ENCODE measurements around the gene CACNA1C.

Gene CACNA1C

GRCh38 chr12:2242216-2242615, 189.4 kb downstream of the CACNA1C start:
- Histone ChIP-seq H3K9me3 (ENCODE audit: control insufficient read depth, low read length) (no peaks in the 10 kb centered on the region), H3K27me3 (ENCODE audit: control insufficient read depth, insufficient read depth, low read length) (no peaks in the 10 kb centered on the region), H3K4me1 (ENCODE audit: control insufficient read depth, insufficient read depth, low read length) (no peaks in the 10 kb centered on the region), H3K36me3 (ENCODE audit: control insufficient read depth, insufficient read depth, low read length) (no peaks in the 10 kb centered on the region), H3K4me3 (ENCODE audit: low read length) (no peak overlapping the region), H3K9ac (ENCODE audit: low read length) (no peak overlapping the region)

- Histone ChIP-seq H3K9me3 (ENCODE audit: control insufficient read depth, low read length) (no peaks in the 10 kb centered on the region), H3K4me1 (ENCODE audit: control insufficient read depth, insufficient read depth, low read length) (no peaks in the 10 kb centered on the region), H3K27me3 (ENCODE audit: control insufficient read depth, insufficient read depth, low read length) (no peaks in the 10 kb centered on the region), H3K36me3 (ENCODE audit: control insufficient read depth, insufficient read depth, low read length) (no peaks in the 10 kb centered on the region), H3K4me3 (ENCODE audit: low read length) (no peak overlapping the region), H3K9ac (ENCODE audit: low read length) (no peak overlapping the region)
Measured at GRCh38 chr12:2242816-2243215, 190.0 kb downstream of the CACNA1C start.

GRCh38 chr12:2243275-2243674, 190.5 kb downstream of the CACNA1C start:
- Histone ChIP-seq H3K36me3 (ENCODE audit: control insufficient read depth, insufficient read depth, low read length) (no peaks in the 10 kb centered on the region), H3K9ac (ENCODE audit: low read length) (no peak overlapping the region), H3K9me3 (ENCODE audit: control insufficient read depth, low read length) (no peaks in the 10 kb centered on the region), H3K4me1 (ENCODE audit: control insufficient read depth, insufficient read depth, low read length) (no peaks in the 10 kb centered on the region), H3K27me3 (ENCODE audit: control insufficient read depth, insufficient read depth, low read length) (no peaks in the 10 kb centered on the region), H3K4me3 (ENCODE audit: low read length) (no peak overlapping the region)

GRCh38 chr12:2244013-2244861, 191.4 kb downstream of the CACNA1C start:
- Histone ChIP-seq H3K36me3 (ENCODE audit: control insufficient read depth, insufficient read depth, low read length) (no peaks in the 10 kb centered on the region), H3K27me3 (ENCODE audit: control insufficient read depth, insufficient read depth, low read length) (no peaks in the 10 kb centered on the region), H3K9me3 (ENCODE audit: control insufficient read depth, low read length) (no peaks in the 10 kb centered on the region), H3K9ac (ENCODE audit: low read length) (no peak overlapping the region), H3K4me3 (ENCODE audit: low read length) (no peak overlapping the region), H3K4me1 (ENCODE audit: control insufficient read depth, insufficient read depth, low read length) (peaks cover 9% of the 10 kb centered on the region)

- H3K4me3 ChIP-seq (ENCODE audit: low read length), result no peak overlapping the region
- no peaks in the 10 kb centered on the region for H3K9me3 ChIP-seq (ENCODE audit: control insufficient read depth, low read length)
- peaks cover 9% of the 10 kb centered on the region for H3K4me1 ChIP-seq (ENCODE audit: control insufficient read depth, insufficient read depth, low read length)
- H3K27me3 ChIP-seq (ENCODE audit: control insufficient read depth, insufficient read depth, low read length), result no peaks in the 10 kb centered on the region
- H3K9ac ChIP-seq (ENCODE audit: low read length), result no peak overlapping the region
- no peaks in the 10 kb centered on the region for H3K36me3 ChIP-seq (ENCODE audit: control insufficient read depth, insufficient read depth, low read length)
Measured at GRCh38 chr12:2246358-2246757, 193.6 kb downstream of the CACNA1C start.

GRCh38 chr12:2247120-2247519, 194.3 kb downstream of the CACNA1C start:
- no peak overlapping the region for H3K9ac ChIP-seq (ENCODE audit: low read length)
- no peak overlapping the region for H3K4me3 ChIP-seq (ENCODE audit: low read length)
- peaks cover 9% of the 10 kb centered on the region for H3K4me1 ChIP-seq (ENCODE audit: control insufficient read depth, insufficient read depth, low read length)
- H3K27me3 ChIP-seq (ENCODE audit: control insufficient read depth, insufficient read depth, low read length), result no peaks in the 10 kb centered on the region
- H3K9me3 ChIP-seq (ENCODE audit: control insufficient read depth, low read length), result no peaks in the 10 kb centered on the region
- H3K36me3 ChIP-seq (ENCODE audit: control insufficient read depth, insufficient read depth, low read length), result no peaks in the 10 kb centered on the region

- no peaks in the 10 kb centered on the region for H3K27me3 ChIP-seq (ENCODE audit: control insufficient read depth, insufficient read depth, low read length)
- H3K4me3 ChIP-seq (ENCODE audit: low read length), result no peak overlapping the region
- H3K9ac ChIP-seq (ENCODE audit: low read length), result no peak overlapping the region
- no peaks in the 10 kb centered on the region for H3K9me3 ChIP-seq (ENCODE audit: control insufficient read depth, low read length)
- H3K4me1 ChIP-seq (ENCODE audit: control insufficient read depth, insufficient read depth, low read length), result peaks cover 9% of the 10 kb centered on the region
- H3K36me3 ChIP-seq (ENCODE audit: control insufficient read depth, insufficient read depth, low read length), result no peaks in the 10 kb centered on the region
Measured at GRCh38 chr12:2247596-2247995, 194.8 kb downstream of the CACNA1C start.

GRCh38 chr12:2248087-2248900, 195.5 kb downstream of the CACNA1C start:
- Histone ChIP-seq H3K4me1 (ENCODE audit: control insufficient read depth, insufficient read depth, low read length) (peaks cover 9% of the 10 kb centered on the region), H3K9ac (ENCODE audit: low read length) (no peak overlapping the region), H3K27me3 (ENCODE audit: control insufficient read depth, insufficient read depth, low read length) (no peaks in the 10 kb centered on the region), H3K9me3 (ENCODE audit: control insufficient read depth, low read length) (no peaks in the 10 kb centered on the region), H3K4me3 (ENCODE audit: low read length) (no peak overlapping the region), H3K36me3 (ENCODE audit: control insufficient read depth, insufficient read depth, low read length) (no peaks in the 10 kb centered on the region)

GRCh38 chr12:2248901-2249381, 196.2 kb downstream of the CACNA1C start:
- Histone ChIP-seq H3K9ac (ENCODE audit: low read length) (no peak overlapping the region), H3K9me3 (ENCODE audit: control insufficient read depth, low read length) (no peaks in the 10 kb centered on the region), H3K4me1 (ENCODE audit: control insufficient read depth, insufficient read depth, low read length) (peaks cover 9% of the 10 kb centered on the region), H3K27me3 (ENCODE audit: control insufficient read depth, insufficient read depth, low read length) (no peaks in the 10 kb centered on the region), H3K36me3 (ENCODE audit: control insufficient read depth, insufficient read depth, low read length) (no peaks in the 10 kb centered on the region), H3K4me3 (ENCODE audit: low read length) (no peak overlapping the region)

GRCh38 chr12:2250797-2251196, 198.0 kb downstream of the CACNA1C start:
- Histone ChIP-seq H3K36me3 (ENCODE audit: control insufficient read depth, insufficient read depth, low read length) (no peaks in the 10 kb centered on the region), H3K9ac (ENCODE audit: low read length) (no peak overlapping the region), H3K9me3 (ENCODE audit: control insufficient read depth, low read length) (no peaks in the 10 kb centered on the region), H3K27me3 (ENCODE audit: control insufficient read depth, insufficient read depth, low read length) (no peaks in the 10 kb centered on the region), H3K4me3 (ENCODE audit: low read length) (no peak overlapping the region), H3K4me1 (ENCODE audit: control insufficient read depth, insufficient read depth, low read length) (peaks cover 9% of the 10 kb centered on the region)

- Histone ChIP-seq H3K36me3 (ENCODE audit: control insufficient read depth, insufficient read depth, low read length) (no peaks in the 10 kb centered on the region), H3K9ac (ENCODE audit: low read length) (no peak overlapping the region), H3K4me3 (ENCODE audit: low read length) (no peak overlapping the region), H3K27me3 (ENCODE audit: control insufficient read depth, insufficient read depth, low read length) (no peaks in the 10 kb centered on the region), H3K4me1 (ENCODE audit: control insufficient read depth, insufficient read depth, low read length) (peaks cover 9% of the 10 kb centered on the region), H3K9me3 (ENCODE audit: control insufficient read depth, low read length) (no peaks in the 10 kb centered on the region)
Measured at GRCh38 chr12:2251526-2252209, 198.9 kb downstream of the CACNA1C start.

- Histone ChIP-seq H3K4me1 (ENCODE audit: control insufficient read depth, insufficient read depth, low read length) (no peaks in the 10 kb centered on the region), H3K36me3 (ENCODE audit: control insufficient read depth, insufficient read depth, low read length) (no peaks in the 10 kb centered on the region), H3K4me3 (ENCODE audit: low read length) (no peak overlapping the region), H3K27me3 (ENCODE audit: control insufficient read depth, insufficient read depth, low read length) (no peaks in the 10 kb centered on the region), H3K9ac (ENCODE audit: low read length) (no peak overlapping the region), H3K9me3 (ENCODE audit: control insufficient read depth, low read length) (no peaks in the 10 kb centered on the region)
Measured at GRCh38 chr12:2255311-2255710, 202.5 kb downstream of the CACNA1C start.

All from mucosa of stomach (tissue), 1 donor.